Right lobe of liver (tissue), 6 donors: ENCODE data around the gene FAM20C. TPM values are rescaled to one million over a fixed set of nuclear protein-coding genes. Genes with fewer than 3 reads are reported as not detected.

Experiments used
- ATAC-seq, 4 donors: fragments of 200-7000 bp; cut with Tn5 transposase; one replicate each; pipeline ENCODE4 v1.9.1; 2020; ENCODE audit warnings: mild to moderate bottlenecking in 4 of 4, moderate library complexity in 4 of 4
- DNase-seq, 3 donors: peaks; one replicate each; pipeline ENCODE4 v3.0.0-alpha.2; 2020
- H3K27ac ChIP-seq, 3 donors: fragments of 200-600 bp; one replicate each; pipeline ENCODE4 v1.8.0; 2022
- H3K27me3 ChIP-seq, 2 donors: fragments of 200-600 bp; one replicate each; pipeline ENCODE4 v1.8.0; 2022
- H3K36me3 ChIP-seq, 4 donors: fragments of 200-600 bp; sonication (generic) in 1 of 4; one replicate each; pipeline versions ENCODE4 v1.5.1 to v1.8.0; 2017 to 2022; ENCODE audit warnings: control low read depth in 1 of 4
- H3K4me1 ChIP-seq, 4 donors: fragments of 200-600 bp; sonication (generic) in 1 of 4; one replicate each; pipeline versions ENCODE4 v1.5.1 to v1.8.0; 2017 to 2022; ENCODE audit warnings: control low read depth in 1 of 4
- H3K4me3 ChIP-seq, 3 donors: fragments of 200-600 bp; one replicate each; pipeline ENCODE4 v1.8.0; 2022
- H3K9me3 ChIP-seq, 4 donors: fragments of 200-600 bp; sonication (generic) in 1 of 4; one replicate each; pipeline versions ENCODE4 v1.5.1 to v1.8.0; 2017 to 2022; ENCODE audit warnings: control low read depth in 1 of 4
- CTCF ChIP-seq, 4 donors: fragments of 200-600 bp in 3 of 4; fragments of 450-650 bp in 1 of 4; IDR thresholded peaks; one replicate each; pipeline versions ENCODE4 v1.5.1 to v1.8.0; 2016 to 2022; ENCODE audit warnings: antibody characterized with exemption in 4 of 4, mild to moderate bottlenecking in 2 of 4
- POLR2A ChIP-seq: fragments of 450-650 bp; IDR thresholded peaks from one replicate; pipeline ENCODE4 v1.6.1; 2017; ENCODE audit warnings: antibody characterized with exemption, mild to moderate bottlenecking
- WGBS: methylation state at CpG from one replicate; pipeline ENCODE4 v1.1.6; 2018; ENCODE audit warnings: low coverage, low lambda C conversion rate; ENCODE audit not compliant: insufficient coverage; ENCODE audit errors: missing lambda C conversion rate; 5-methylcytosine and 5-hydroxymethylcytosine counted together
- intact Hi-C, 2 donors: fragments of 100-400 bp; cut with DNase I; formaldehyde crosslinking; loops; one replicate each; pipeline versions ENCODE4 v1.11.2 to v1.14.1; 2022
- total RNA-seq, 6 experiments: library from RNA; depleted of rRNA in 2 of 6; stranded (reverse); fragments of >200 nt in 2 of 6; fragmentation: NEBNext Ultra II Directional in 3 of 6; extraction: Animal tissue kit (Norgen Biotek cat#: 25700) in 3 of 6; gene quantifications; one replicate each; pipeline versions ENCODE4 v1.1.0 to v1.2.4, GENCODE V29; 2016 to 2023
- donor health status: DM: no; HTN: yes; CAD: no.
- donor health status: DM: no; HTN: no; CAD: no.
- donor health status: DM: no; HTN: no; CAD: no.
- donor health status: DM: no; HTN: yes; CAD: no.
- donor health status: DM: no; HTN: yes; CAD: no.

The FAM20C gene
- total RNA-seq, 6 experiments from 2014 or later = 32.1 to 73.8 (median 57.3) TPM

GRCh38 chr7:289756-290553 is 97.6 kb downstream of the FAM20C start, which contains the start of gene FOXL3:
Gene FOXL3, plus strand, starts transcription at chr7:290170. Its CDS starts 0 bp downstream, at chr7:290170.
- ATAC-seq = no peak
- intact Hi-C loops = no loop called here
- 3% methylated on average over 18 of the region's 79 CpGs for WGBS
- H3K4me1 ChIP-seq = no peaks in the 10 kb centered on the region
- no peak for TF ChIP-seq POLR2A
- H3K27me3 ChIP-seq = peaks cover 8 to 18% of the 10 kb centered on the region in 2 donors
- H3K27ac ChIP-seq = no peak within 1 kb of the TSS
- peak in 2 of 3 donors; percentile 42 for DNase-seq
- H3K9me3 ChIP-seq = no peaks in the 10 kb centered on the region
- H3K4me3 ChIP-seq = no peak within 1 kb of the TSS
- H3K36me3 ChIP-seq = no peaks in the 10 kb centered on the region

GRCh38 chr7:290554-291372 is 98.4 kb downstream of the FAM20C start:
- Histone ChIP-seq H3K4me1 (no peaks in the 10 kb centered on the region), H3K27me3 (peaks cover 8 to 18% of the 10 kb centered on the region in 2 donors), H3K9me3 (no peaks in the 10 kb centered on the region), H3K27ac (no peak overlapping the region), H3K4me3 (no peak overlapping the region), H3K36me3 (no peaks in the 10 kb centered on the region)
- intact Hi-C loops = no loop called here
- ATAC-seq (no peak), DNase-seq (peak in 1 of 3 donors; percentile 41)
- no peak for TF ChIP-seq POLR2A
- no peak for TF ChIP-seq CTCF (IDR thresholded peaks at IDR 0.05)
- 20% methylated on average over 1 of the region's 102 CpGs for WGBS

- TF ChIP-seq CTCF (IDR thresholded peaks at IDR 0.05) = no peak
- TF ChIP-seq POLR2A = no peak
- Histone ChIP-seq H3K27ac (no peak overlapping the region), H3K27me3 (peaks cover 8 to 18% of the 10 kb centered on the region in 2 donors), H3K9me3 (no peaks in the 10 kb centered on the region), H3K4me1 (no peaks in the 10 kb centered on the region), H3K36me3 (no peaks in the 10 kb centered on the region), H3K4me3 (no peak overlapping the region)
- intact Hi-C loops = no loop called here
- 78% methylated on average over 10 of the region's 21 CpGs for WGBS
- no peak for ATAC-seq
- no peak for DNase-seq
Observed at GRCh38 chr7:291373-292092, 99.2 kb downstream of the FAM20C start.

DNA sequence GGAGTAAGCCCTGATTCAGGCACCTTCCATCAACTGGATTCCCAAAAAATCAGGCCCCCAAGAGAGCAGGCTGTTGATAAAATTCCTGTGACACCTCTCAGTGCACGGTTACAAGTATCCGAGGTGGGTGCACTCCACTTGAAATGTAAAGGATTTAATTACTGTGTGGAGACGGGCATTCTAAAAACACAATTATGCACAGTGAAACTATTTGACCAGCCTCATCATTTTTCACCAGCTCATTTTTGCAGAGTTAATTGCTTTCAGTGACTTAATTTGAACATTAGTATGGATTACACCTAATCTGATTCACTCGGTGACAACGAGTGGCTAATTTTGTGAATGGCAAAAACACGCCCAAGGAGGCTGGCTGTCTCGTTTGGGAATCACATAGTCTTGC is 99.9 kb downstream of the FAM20C start:
- intact Hi-C loops = no loop called here
- DNase-seq = no peak
- no peak overlapping the region for H3K27ac ChIP-seq
- no peaks in the 10 kb centered on the region for H3K9me3 ChIP-seq
- H3K4me1 ChIP-seq = no peaks in the 10 kb centered on the region
- peaks cover 8 to 18% of the 10 kb centered on the region in 2 donors for H3K27me3 ChIP-seq
- TF ChIP-seq POLR2A (no peak), CTCF (IDR thresholded peaks at IDR 0.05) (no peak)
- H3K4me3 ChIP-seq = no peak overlapping the region
- ATAC-seq = no peak
- H3K36me3 ChIP-seq = no peaks in the 10 kb centered on the region
- WGBS = 73% methylated on average over 7 of the region's 7 CpGs
